Cerebellar nuclear complex (tissue), 1 donor: Measurements from ENCODE around the gene IL6R.
"Not testable (repeated sequence)": the region's sequence is repeated elsewhere in the genome, so short reads cannot be mapped to it uniquely, and the experiment has no call there.

Experiments
- DNase-seq, 2 experiments: peaks; one replicate each; lab custom pipeline; 2025; lab: John Stamatoyannopoulos, UW

The IL6R gene

GRCh38 chr1:154406886-154407197 is 1.7 kb downstream of the IL6R start:
- DNase-seq: no peak

DNA sequence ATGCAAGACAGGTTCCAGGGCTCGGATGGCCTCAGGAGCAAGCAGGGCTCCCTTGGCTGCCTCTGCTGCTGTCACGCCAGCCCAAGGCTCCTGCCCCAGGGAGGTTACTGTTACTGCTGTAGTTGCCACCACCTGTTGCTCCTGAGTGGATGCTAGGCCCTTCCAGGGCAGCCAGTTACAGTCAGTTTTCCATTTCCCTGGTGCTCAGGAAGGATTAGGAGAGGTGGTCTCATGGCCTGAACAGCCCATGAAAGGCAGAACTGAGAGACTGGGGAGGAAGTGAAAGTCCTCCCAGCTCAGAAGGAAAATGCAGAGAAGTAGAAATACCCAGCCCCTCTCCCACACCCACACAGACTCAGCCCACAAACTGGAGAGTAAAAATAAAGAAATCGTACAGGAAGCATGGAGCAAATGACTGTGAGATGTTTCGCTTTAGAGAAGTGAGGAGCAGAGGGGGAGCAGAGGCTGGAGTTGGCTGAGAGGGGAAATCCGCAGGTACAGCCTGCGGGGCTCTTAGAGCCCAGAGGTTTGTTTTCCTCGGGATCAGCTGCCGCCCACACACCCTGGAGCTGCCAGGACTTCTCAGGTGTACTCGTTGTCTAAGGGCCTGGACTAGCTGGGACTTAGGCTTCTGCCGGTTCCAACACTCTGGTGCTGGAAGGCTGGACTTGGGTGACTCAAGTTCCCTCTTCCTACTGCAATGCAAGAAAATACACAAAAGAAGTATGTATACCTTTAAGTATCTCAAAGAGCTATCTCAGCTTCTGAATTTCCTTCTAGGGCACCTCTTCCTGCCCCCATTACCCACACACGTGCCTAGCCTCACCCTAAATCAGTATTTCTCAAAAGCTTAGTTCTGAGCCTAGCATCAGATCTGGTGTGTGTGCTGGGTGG is 2.3 kb downstream of the IL6R start:
- DNase-seq: no peak

DNA sequence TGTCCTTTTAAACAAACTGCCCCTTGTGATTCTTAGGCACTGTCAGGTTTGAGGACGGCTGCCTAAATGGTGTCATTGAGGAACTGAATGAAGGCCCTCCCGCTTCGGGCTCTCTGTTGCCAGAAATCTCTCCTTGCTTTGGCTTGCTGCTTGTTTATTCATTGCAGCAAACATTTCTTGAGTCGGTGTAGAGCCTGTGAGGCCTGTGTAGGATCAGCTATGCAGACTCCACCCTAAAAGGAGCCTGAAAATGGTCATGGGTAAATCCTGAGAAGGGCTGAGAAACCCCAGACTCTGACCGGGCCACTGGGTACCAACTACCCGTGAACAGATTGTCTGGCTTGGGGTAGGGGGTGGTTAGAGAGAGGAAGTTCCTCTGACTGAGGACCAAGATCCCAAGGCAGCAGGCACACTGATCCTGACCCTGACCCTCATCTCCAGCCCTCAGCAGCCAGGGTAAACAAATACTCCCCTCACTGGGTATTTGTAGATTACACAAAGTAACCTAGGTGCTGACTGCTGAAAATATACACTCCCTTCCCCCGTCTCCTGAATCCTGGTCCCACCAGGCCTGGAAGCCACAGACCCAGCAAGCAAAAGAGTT is 3.1 kb downstream of the IL6R start:
- no peak for DNase-seq

GRCh38 chr1:154410185-154410827 is 5.2 kb downstream of the IL6R start:
- no peak for DNase-seq

- DNase-seq: no peak
Measured at GRCh38 chr1:154411525-154411924, 6.4 kb downstream of the IL6R start.

- no peak for DNase-seq
Measured at GRCh38 chr1:154413177-154413783, 8.1 kb downstream of the IL6R start.

DNA sequence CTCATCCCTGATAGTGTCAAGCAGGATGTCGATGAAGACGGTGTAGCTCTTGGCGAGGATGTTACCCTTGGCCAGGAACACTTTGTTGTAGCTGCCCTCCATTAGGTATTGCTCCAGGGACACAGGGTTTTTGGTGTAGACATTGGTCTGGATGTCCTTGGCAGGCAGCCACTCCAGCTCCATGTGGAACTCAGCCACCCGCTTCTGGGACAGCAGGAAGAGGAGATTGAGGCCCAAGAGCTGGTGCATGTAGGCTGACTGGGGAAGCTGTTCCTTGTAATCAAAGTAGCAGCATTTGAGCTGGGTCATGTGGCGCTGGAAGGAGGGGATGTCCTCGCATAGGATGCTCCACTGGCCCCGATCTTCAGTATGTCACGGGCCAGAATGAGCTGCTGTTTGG is 9.5 kb downstream of the IL6R start:
- no peak for DNase-seq

DNA sequence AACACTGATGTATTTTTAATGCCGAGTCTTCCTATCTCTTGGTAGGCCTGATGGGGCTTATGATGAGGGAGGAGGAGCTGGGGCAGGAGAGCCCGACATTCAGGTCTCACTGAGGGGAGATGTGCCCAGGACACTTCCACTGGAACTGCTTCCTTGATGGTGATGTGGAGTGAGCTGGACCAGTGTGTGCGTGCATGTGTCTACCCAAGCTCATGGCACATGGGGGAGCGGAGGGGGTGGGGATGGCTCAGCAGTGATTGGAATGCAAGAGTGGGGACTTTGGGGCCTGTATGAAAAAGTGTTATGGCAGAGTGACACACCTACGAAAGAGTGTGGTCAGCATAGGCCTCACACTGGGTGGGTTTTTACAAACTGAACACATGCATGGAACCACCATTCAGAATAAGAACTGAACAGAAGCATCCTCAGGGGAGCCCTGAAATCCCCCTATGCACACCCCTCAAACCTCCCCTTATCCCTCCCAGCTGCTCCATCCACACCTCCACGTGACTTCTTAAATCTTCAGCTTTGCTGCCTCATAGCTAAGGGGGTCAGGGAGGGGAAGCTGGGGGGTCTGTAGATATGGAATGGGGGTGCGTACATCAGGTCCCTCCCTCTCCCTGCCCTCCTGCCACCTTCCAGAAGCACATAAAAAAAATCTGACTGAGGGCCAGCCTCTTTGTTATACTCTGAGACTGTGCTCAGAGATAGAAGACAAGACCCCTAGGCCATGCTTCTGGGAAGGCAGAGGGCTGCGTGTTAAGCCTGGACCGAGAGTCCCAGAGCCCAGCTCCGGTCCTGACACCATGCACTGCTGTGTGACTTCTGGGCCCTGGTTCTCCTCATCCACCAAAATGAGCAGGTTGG is 11.6 kb downstream of the IL6R start:
- DNase-seq: no peak

DNA sequence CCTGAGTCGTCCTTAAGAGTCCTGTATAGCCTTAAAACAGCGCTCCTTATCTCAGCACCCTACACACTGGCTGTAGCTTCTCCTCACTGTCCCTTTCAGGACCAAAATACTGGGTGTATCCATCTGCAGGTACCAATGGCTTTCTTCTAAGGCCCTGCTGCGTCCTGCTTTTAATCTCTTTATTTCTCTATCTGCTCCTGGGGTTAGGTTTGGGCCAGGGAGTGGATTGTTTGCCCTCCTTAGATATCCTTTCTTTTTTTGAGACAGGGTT is 12.1 kb downstream of the IL6R start:
- DNase-seq: no peak

GRCh38 chr1:154418062-154418921 is 13.1 kb downstream of the IL6R start:
- no peak for DNase-seq

GRCh38 chr1:154418923-154419619 is 13.9 kb downstream of the IL6R start:
- no peak for DNase-seq

DNA sequence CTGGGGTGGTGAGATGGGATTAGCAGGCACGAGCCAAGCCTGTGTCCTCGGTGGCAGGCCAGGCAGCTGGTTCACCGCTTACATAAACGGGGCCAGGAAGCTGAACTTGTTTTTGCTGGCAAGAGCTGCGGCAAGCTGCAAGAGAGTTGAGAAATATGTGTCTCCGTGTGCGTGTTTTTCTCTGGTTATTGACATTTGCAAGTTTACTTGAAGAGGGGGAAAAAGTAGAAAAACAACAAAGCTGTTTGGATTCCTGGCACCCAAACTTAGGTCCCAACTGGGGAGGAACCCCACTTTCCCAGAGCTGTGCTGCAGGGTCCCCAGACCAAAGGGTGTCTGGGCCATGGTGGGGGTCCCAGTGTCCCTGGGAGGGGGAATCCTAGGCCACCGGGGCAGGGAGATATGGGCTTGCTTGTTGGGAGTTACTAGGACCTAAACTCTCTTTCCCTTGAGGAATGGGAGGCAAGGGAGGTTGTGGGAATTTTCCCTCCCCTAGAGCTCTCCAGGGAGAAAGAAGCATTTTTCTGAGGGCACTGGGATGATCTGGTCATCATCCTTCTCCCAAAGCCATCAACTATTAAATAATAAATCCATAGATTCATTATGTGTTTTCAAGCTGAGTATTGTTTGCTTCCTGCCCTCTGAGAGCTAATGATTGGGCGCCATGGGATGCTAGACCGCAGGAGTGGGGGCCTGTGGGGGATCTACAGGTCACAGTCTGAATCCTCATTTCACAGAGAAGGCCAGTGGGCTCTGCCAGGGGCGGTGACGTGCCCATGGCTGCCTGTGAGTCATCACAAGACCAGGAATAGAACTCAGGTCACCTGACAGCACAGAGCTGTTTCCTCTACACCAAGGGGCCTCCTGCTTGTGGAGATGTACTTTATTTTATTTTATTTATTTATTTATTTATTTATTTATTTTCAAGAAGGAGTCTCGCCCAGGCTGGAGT is 14.8 kb downstream of the IL6R start:
- DNase-seq: no peak

- DNase-seq: no peak
Measured at GRCh38 chr1:154420961-154421924, 16.1 kb downstream of the IL6R start.

GRCh38 chr1:154422049-154422448 is 16.9 kb downstream of the IL6R start:
- not testable (repeated sequence) for DNase-seq

DNA sequence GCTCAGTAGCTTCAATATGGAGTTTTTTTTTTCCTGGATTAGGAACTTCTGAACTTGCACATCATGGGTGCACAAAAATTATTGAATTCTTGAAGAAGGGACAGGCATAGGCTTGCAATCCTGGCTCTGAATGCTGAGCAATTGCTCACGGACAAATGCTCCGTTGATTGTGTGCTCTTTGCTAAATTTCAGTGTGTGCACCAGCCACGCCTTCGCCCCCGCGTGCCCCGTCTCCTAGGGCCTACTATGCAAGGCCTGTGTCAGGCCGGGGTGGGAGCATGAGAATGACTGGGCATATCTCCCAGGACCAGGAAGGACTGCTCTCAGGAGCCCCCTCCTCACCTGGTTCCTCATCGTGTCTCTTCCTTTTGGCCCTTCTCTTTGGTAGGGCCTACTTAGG is 17.4 kb downstream of the IL6R start:
- no peak for DNase-seq

DNA sequence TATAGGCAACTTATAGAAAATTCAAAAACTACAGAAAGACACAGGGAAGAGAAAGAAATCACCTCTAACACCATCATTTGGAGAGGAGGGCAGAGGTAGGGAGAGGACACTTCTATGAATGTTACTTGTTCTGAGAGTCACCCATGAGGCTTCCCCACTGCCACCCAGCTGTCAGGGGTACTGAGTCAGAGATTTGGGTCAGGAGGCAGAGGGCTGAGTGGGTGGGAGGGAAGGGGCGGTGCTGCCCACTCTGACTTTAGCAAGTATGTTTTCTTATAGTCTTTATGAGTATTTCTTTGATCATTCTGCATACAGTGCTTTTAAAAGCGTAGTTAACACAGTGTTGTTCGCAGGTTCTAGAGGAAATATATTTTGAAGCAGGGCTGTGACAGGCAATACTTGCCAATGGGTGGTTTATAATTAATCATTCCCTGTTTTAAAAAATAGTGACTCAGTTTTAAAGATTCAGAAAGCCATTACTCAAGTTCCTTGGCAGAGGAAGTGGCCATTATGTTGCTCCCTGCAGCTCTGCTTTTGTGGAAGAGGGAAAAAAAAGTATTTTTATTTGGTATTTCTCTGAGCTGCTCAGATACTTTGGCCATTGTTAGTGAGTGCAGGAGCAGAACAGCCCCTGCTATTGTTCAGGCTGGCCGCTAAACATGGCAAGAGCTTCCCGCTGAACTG is 18.3 kb downstream of the IL6R start:
- DNase-seq: no peak

GRCh38 chr1:154423988-154424326 is 18.8 kb downstream of the IL6R start:
- DNase-seq: no peak

- no peak for DNase-seq
Measured at GRCh38 chr1:154425172-154425571, 20.0 kb downstream of the IL6R start.
